Right hindlimb (tissue), 1 donor: ENCODE measurements around the gene AQP2.
"Not testable (repeated sequence)": the region's sequence is repeated elsewhere in the genome, so short reads cannot be mapped to it uniquely, and the experiment has no call there.

ENCODE experiments used
- DNase-seq: peaks from one replicate; pipeline ENCODE4 v3.0.0-alpha.2; 2018

AQP2 gene

GRCh38 chr12:49972641-49973360, 22.3 kb downstream of the AQP2 start, which contains the start of gene AQP6:
AQP6 (plus strand) TSS chr12:49972947; CDS start chr12:49973174, 227 bp downstream.
- DNase-seq = no peak

GRCh38 chr12:49973361-49973830, 22.9 kb downstream of the AQP2 start:
- DNase-seq = no peak

DNA sequence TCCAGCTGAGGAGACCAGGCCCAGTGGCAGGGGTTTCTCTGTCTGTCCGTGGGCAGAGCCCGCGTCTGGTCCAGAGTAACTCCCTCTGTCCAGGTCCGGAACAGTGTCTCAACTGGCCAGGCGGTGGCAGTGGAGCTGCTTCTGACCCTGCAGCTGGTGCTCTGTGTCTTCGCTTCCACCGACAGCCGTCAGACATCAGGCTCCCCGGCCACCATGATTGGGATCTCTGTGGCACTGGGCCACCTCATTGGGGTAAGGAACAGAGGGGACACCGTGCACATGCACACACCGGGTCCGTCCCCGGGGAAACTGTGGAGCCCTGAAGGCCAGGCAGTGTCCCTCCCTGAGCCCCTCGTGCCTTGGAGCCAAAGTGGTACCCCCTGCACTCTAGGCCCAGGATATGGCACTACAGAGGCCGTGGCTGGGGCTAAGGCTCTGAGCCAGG, 23.7 kb downstream of the AQP2 start:
- DNase-seq = peak; percentile 85

- DNase-seq = no peak
Observed at GRCh38 chr12:49974677-49975317, 24.3 kb downstream of the AQP2 start.

GRCh38 chr12:49975318-49975761, 24.8 kb downstream of the AQP2 start:
- DNase-seq = no peak

DNA sequence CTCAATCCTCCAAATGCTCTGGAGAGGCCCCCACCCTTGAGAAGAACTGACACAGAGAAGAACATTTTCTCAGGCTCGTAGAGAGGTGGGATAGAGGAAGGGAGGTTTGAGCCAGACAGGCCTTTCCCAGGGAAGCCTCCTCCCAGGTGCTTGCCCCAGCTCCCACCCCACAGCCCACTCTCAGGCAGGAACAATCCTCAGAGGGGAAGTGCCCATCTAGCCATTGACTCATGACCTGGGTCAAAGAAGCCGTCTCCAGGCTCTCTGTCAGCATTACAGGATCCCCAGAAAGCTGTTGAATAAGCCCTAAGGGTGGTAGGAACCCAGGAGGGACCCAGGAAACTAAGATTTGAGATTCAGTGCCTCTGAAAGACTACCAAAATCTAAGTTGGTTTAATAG, 26.0 kb downstream of the AQP2 start:
- DNase-seq = no peak

GRCh38 chr12:49978125-49978524, 27.6 kb downstream of the AQP2 start:
- DNase-seq = no peak

- DNase-seq = no peak
Observed at GRCh38 chr12:49979016-49979586, 28.6 kb downstream of the AQP2 start.

GRCh38 chr12:49979791-49980190, 29.3 kb downstream of the AQP2 start:
- no peak for DNase-seq

DNA sequence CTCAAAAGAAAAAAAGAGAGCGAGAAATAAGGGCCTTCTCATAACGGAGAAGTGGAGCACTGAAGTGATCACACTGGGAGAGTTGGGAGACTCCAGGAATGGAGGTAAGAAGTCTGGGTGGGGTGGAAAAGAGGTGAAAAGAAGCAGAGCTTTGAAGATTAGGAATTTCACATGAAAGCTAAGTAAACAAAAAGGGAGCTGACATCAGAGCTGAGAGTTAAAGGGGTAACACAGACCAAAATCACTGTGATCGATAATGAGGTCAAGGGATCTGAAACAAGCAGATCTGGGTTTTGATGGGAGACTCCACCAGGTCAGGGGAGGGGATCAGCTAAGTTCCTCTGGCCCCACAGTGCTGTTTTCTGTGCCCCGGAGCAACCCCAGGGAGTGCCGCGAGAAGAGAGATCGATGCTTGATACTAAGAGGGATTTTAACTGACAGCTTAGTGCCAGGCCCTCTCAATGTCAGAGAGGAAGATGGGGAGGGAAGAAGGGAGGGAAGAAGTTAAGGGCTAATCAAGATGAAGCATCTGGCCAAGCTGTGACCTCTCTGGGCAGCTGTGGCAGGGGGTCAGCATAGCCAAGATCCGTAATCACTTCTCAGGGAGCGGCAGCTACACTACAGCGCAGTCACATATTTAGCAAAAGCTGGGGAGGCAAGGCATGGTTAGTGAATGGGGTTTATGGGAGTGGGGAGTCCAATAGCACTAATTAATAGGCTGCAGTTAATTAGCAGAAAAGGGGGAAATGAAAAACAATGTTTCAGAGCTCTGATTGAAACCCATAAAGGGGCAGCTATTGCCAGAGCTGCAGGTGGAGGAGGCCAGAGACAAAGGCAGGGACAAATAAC, 30.2 kb downstream of the AQP2 start:
- no peak for DNase-seq

DNA sequence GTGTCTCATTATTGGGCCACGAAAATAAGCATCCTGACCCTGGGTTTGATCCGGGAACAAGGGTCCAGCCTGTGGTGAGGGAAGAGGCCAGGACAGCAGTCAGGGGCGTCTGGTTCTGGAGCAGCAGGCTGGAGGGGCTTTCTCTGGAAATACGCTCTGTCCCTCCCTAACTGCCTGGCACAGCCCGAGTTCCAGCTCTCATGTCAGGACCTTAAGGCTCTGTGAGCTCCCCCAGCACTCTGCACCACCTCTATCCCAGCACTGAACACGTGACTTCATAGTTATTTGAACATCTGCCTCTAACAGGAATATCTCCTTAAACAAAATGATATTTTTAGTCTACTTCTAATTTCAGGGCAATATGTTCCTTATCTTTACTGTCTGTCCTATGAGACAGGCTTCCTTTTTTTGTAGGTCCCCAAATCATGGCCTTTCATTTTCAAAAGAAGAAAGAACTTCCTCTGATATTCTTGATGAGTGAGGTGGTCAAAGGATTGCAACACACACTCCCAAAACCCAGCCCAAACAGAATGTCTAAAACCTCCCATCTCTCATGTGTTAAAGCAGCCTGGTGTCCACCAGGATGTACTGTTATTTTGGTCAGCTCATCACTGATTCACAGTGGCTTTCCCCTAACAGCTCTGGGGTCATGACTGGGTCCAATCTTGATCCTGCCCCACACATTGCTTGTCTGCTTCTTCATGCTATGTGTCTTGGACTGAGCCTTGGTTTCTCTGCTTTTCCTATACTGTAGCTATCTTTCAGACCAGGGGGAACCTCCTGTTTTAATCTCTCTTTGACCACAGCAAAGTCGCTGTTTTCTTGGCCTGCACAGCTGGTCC, 31.9 kb downstream of the AQP2 start:
- DNase-seq = no peak

GRCh38 chr12:49983892-49984291, 33.4 kb downstream of the AQP2 start:
- DNase-seq = peak; percentile 85

- no peak for DNase-seq
Observed at GRCh38 chr12:49984476-49985359, 34.2 kb downstream of the AQP2 start.

- no peak for DNase-seq
Observed at GRCh38 chr12:49985981-49986380, 35.4 kb downstream of the AQP2 start.

GRCh38 chr12:49986476-49986875, 35.9 kb downstream of the AQP2 start:
- not testable (repeated sequence) for DNase-seq

DNA sequence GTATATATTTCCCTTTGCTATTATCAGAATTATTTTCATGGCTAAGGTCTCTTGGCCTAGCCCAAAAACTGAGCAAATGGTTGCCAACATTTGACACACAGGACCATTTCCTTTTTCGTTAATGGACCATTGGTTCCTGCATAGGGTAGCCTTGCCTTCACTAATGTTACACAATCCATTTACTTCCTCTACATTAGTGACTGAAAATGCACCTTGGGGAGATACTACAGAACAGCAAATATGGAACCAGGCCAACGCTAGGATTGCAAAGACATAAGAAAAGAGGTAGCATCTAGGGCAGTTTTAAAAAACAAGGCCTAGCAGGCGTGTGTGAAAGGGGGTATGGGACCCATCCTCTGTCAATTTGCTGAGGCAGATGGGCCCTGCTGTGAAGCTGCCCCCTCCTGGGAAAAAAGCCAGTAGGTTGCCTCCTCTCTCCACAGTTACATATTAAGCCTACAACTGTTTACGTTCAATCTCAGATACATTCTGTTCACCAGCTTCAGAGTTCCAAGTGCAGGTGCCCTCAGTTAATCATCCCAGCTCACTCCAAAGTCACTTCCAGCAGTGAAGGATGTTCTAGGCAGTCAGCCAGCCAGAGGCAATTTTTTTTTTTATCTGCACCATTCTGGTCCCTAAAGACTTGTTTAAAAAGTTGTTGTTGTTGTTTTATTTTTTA, 37.2 kb downstream of the AQP2 start:
- DNase-seq = no peak

- DNase-seq = not testable (repeated sequence)
Observed at GRCh38 chr12:49989400-49989799, 38.9 kb downstream of the AQP2 start.

DNA sequence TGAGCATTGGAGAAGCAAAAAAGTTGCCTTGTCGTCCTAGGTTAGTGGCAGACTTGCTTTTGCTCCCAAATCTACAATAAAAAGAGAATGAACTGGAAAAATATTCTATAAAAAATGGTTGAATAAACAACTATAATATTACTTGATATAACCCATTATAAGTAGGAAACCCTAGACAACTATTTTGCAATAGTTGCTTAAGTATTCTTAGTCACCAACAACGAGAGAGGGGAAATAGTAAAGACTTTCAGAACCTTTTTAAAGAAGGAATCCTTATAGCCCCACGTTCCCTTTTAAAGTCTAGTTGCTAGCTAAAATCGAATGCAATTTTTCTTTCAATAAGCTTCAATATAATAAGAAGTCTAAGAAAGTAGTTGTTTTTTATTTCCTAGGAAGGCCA, 39.7 kb downstream of the AQP2 start:
- no peak for DNase-seq

DNA sequence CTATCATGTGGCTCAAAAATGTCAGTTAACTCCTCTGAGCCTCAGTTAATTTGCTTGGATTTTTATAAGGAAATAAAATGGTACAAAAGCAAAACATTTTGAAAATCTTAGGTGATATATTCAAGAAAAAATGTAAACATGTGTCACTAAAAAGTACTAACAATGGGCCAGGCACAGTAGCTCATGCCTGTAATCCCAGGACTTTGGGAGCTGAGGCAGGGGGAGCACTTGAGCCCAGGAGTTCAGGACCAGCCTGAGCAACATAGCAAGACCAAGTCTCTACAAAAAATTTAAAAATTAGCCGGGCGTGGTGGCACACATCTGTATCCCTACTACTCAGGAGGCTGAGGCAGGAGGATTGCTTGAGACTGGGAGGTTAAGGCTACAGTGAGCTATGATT, 47.9 kb downstream of the AQP2 start:
- DNase-seq = no peak

DNA sequence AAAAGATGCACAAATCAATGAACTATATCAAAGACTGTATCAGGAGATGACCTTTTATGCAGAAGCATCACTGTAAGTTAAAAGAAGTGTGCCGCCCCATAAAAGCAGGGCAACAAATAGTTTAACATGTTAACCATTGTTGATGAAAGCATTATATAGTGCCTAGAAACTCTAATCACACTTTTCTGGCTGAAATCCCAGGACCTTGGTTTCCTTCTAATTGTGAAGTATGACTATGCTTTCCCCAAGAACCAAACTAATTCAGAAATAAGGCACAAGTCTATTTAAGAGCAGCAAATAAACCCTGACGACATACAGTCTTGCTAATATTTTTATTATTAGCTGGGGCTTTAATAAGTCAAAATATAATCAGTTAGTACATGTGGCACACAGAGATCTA, 53.1 kb downstream of the AQP2 start:
- no peak for DNase-seq
